Endothelial cell (in vitro differentiated cells): Measurements from ENCODE around the gene FBXW7. TPM values are rescaled to one million over a fixed set of nuclear protein-coding genes. Genes with fewer than 3 reads are reported as not detected.
"Not testable (repeated sequence)": the region's sequence is repeated elsewhere in the genome, so short reads cannot be mapped to it uniquely, and the experiment has no call there.

Experiments used
- DNase-seq: peaks from one replicate; pipeline ENCODE4 v3.0.0; 2021; ENCODE audit warnings: low spot score
- H3K27ac Mint-ChIP-seq: one replicate; pipeline ENCODE4 v1.8.0; 2021; ENCODE audit warnings: mixed read lengths, inconsistent platforms; ENCODE audit not compliant: unreplicated experiment
- H3K27me3 Mint-ChIP-seq: one replicate; pipeline ENCODE4 v1.8.0; 2021; ENCODE audit warnings: mild to moderate bottlenecking, moderate library complexity, mixed read lengths, inconsistent platforms; ENCODE audit not compliant: unreplicated experiment
- H3K36me3 Mint-ChIP-seq: one replicate; pipeline ENCODE4 v1.8.0; 2021; ENCODE audit warnings: mild to moderate bottlenecking, low read depth, mixed read lengths, inconsistent platforms; ENCODE audit not compliant: unreplicated experiment
- H3K4me1 Mint-ChIP-seq: one replicate; pipeline ENCODE4 v1.8.0; 2021; ENCODE audit warnings: mild to moderate bottlenecking, mixed read lengths, inconsistent platforms; ENCODE audit not compliant: unreplicated experiment
- H3K4me3 Mint-ChIP-seq: one replicate; pipeline ENCODE4 v1.8.0; 2021; ENCODE audit warnings: mild to moderate bottlenecking, mixed read lengths, inconsistent platforms; ENCODE audit not compliant: unreplicated experiment
- H3K9me3 Mint-ChIP-seq: one replicate; pipeline ENCODE4 v1.8.0; 2021; ENCODE audit warnings: mixed read lengths, inconsistent platforms; ENCODE audit not compliant: unreplicated experiment
- total RNA-seq: library from RNA; stranded (reverse); fragmentation: NEBNext Ultra II Directional; extraction: Animal tissue kit (Norgen Biotek cat#: 25700); gene quantifications from one replicate; pipeline ENCODE4 v1.2.1, GENCODE V29; 2021; ENCODE audit not compliant: unreplicated experiment
- TF ChIP-seq, protein P1 (sequence below): fragments of 200-600 bp; sonication (generic); IDR thresholded peaks from one replicate; pipeline ENCODE4 v1.5.0; 2021; ENCODE audit warnings: antibody characterized with exemption; ENCODE audit not compliant: unreplicated experiment

FBXW7 gene
- total RNA-seq, 1 donor from 2014 or later = 44.7 TPM

DNA sequence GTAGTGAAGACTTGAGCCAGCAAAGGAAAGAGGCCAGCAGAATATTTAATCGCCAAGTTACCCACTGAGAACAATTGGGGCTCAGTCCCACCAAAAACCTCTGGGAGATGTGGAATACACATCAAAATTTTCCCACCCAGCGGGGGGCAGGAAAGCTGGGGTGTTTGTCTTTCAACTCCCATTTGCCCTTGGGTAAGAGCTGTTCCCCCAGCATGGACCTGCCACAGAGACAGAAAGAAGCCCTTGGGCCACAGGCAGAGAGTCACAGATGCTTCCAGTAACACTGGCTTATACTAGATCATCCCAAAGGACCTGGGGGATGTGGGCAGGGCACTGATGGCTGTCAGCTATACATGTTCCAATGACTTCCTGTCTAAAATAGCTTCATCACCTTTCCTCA is 18.9 kb upstream of the FBXW7 start:
- peaks cover 6% of the 10 kb centered on the region for H3K4me1 Mint-ChIP-seq
- H3K9me3 Mint-ChIP-seq = no peaks in the 10 kb centered on the region
- peaks cover 4% of the 10 kb centered on the region for H3K27me3 Mint-ChIP-seq
- H3K4me3 Mint-ChIP-seq = no peak overlapping the region
- TF ChIP-seq, protein P1, sequence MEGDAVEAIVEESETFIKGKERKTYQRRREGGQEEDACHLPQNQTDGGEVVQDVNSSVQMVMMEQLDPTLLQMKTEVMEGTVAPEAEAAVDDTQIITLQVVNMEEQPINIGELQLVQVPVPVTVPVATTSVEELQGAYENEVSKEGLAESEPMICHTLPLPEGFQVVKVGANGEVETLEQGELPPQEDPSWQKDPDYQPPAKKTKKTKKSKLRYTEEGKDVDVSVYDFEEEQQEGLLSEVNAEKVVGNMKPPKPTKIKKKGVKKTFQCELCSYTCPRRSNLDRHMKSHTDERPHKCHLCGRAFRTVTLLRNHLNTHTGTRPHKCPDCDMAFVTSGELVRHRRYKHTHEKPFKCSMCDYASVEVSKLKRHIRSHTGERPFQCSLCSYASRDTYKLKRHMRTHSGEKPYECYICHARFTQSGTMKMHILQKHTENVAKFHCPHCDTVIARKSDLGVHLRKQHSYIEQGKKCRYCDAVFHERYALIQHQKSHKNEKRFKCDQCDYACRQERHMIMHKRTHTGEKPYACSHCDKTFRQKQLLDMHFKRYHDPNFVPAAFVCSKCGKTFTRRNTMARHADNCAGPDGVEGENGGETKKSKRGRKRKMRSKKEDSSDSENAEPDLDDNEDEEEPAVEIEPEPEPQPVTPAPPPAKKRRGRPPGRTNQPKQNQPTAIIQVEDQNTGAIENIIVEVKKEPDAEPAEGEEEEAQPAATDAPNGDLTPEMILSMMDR = no peak
- DNase-seq = no peak
- no peak overlapping the region for H3K27ac Mint-ChIP-seq
- no peaks in the 10 kb centered on the region for H3K36me3 Mint-ChIP-seq

DNA sequence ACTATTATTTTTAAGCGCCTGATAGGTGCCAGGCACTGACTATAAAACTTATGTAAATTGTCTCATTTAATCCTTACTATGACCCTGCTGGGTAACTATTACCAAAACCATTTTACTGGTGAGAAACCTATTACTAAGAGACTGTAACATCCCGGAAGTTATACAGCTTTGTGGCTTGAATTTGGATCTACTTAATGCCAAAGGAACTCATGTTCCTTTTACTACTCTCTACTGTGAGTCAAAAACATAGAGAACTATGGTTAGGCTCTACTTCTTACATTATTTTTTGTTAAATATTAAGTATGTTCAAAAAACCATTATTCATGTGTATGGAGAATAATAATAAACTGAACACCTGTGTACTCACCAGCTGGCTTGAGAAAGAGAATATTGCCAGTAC is 14.8 kb upstream of the FBXW7 start:
- not testable (repeated sequence) for H3K9me3 Mint-ChIP-seq, H3K4me3 Mint-ChIP-seq, DNase-seq, H3K36me3 Mint-ChIP-seq, H3K27ac Mint-ChIP-seq, H3K4me1 Mint-ChIP-seq, H3K27me3 Mint-ChIP-seq

DNA sequence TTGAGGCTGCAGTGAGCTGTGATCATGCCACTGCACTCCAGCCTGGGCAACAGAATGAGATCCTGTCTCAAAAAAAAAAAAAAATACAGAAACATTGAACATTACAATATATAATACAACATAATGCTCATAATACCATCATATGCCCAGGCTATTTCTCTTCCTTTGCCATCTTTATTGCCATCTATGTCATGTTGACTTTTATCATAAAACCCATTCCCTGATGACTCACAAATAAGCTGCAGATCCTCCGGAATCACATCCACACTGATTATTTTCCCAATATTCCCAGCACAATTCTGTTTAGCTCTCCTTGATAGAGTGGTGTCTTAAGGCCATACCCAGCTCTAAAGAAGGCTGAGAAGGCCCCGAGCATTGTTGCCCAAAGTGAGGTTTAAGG is 9.2 kb upstream of the FBXW7 start:
- DNase-seq = no peak
- no peak overlapping the region for H3K4me3 Mint-ChIP-seq
- TF ChIP-seq, protein P1 = no peak
- no peaks in the 10 kb centered on the region for H3K9me3 Mint-ChIP-seq
- H3K27ac Mint-ChIP-seq = no peak overlapping the region
- H3K27me3 Mint-ChIP-seq = peaks cover 1% of the 10 kb centered on the region
- no peaks in the 10 kb centered on the region for H3K4me1 Mint-ChIP-seq
- H3K36me3 Mint-ChIP-seq = no peaks in the 10 kb centered on the region

DNA sequence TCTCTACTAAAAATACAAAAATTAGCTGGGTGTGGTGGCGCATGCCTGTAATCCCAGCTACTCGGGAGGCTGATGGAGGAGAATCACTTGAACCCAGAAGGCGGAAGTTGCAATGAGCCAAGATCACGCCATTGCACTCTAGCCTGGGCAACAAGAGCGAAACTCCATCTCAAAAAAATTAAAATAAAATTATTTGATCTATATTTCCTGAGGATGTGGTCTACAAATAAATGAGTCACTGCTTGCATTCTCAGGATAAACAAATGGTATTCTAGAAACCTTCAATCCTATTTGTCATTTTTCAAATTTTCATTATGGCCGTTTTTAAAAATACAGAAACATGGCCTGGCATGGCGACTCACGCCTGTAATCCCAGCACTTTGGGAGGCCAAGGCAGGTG is 8.6 kb upstream of the FBXW7 start:
- not testable (repeated sequence) for H3K9me3 Mint-ChIP-seq, H3K36me3 Mint-ChIP-seq, H3K27me3 Mint-ChIP-seq, DNase-seq, H3K4me1 Mint-ChIP-seq, H3K27ac Mint-ChIP-seq, H3K4me3 Mint-ChIP-seq

DNA sequence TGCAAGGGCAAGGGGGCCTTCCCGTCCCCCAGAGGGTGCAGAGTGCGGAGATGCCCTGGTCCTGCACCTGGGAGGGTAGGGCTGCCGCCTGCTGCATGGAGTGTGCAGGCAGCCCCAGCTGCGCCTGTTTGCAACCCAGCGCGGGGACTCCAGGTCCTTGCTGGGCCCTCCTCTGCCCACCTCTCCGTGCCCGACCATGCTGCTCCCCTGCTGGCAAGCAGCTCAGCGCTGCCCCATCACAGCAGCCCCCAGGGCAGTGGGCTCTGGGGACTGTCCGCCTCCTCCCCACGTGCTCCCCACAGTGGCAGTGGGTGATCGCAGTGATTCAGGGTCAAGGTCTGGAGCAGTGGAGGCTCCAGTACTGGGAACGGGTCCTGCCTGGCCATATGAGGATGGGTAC is 5.0 kb upstream of the FBXW7 start:
- Mint-ChIP-seq H3K27ac (no peak overlapping the region), H3K4me1 (peaks cover 18% of the 10 kb centered on the region), H3K4me3 (no peak overlapping the region), H3K36me3 (peaks cover 5% of the 10 kb centered on the region), H3K27me3 (peaks cover 12% of the 10 kb centered on the region), H3K9me3 (peaks cover 4% of the 10 kb centered on the region)
- TF ChIP-seq, protein P1 = no peak
- DNase-seq = no peak

DNA sequence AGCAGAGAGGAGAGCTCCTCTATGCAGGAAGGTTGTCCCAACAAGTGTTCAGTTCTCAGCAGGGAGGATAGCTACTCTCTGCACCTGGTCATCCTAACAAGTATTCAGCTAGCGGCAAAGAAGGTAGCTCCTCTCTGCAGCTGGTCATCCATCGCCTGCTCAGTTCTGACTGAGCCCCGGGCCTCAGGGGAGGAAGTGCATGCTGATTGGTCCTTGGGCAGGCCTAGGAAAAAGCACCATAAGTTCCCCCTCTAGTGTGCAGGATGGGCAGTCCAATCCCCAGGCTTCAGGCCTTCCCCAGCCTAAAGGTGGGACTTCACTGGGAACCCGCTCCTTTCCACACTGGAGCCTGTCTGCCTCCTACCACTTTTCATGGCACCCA is 4.4 kb upstream of the FBXW7 start:
- H3K9me3 Mint-ChIP-seq = peaks cover 4% of the 10 kb centered on the region
- no peak for DNase-seq
- no peak overlapping the region for H3K27ac Mint-ChIP-seq

More for the DNA sequence above, 4.4 kb upstream of the FBXW7 start:
- peaks cover 18% of the 10 kb centered on the region for H3K4me1 Mint-ChIP-seq
- no peak overlapping the region for H3K4me3 Mint-ChIP-seq
- H3K27me3 Mint-ChIP-seq = peaks cover 12% of the 10 kb centered on the region
- TF ChIP-seq, protein P1 = no peak
- peaks cover 5% of the 10 kb centered on the region for H3K36me3 Mint-ChIP-seq
